Gastroesophageal sphincter (tissue), 3 donors: ENCODE results near the gene PTPN6.
A peak's percentile ranks its signal among the peaks of the same experiment; 100 is the strongest.

Experiments used
- POLR2A ChIP-seq, 2 donors: fragments of 450-650 bp; IDR thresholded peaks; one replicate each; pipeline ENCODE4 v1.6.1; 2017; ENCODE audit warnings: antibody characterized with exemption in 2 of 2, mild to moderate bottlenecking in 2 of 2, moderate library complexity in 1 of 2
- POLR2AphosphoS5 ChIP-seq: sonication (generic); formaldehyde crosslinking; IDR thresholded peaks from one replicate; pipeline ENCODE4 v1.6.1; 2017; ENCODE audit warnings: antibody characterized with exemption
- TF ChIP-seq, protein P1 (sequence below), 4 experiments: fragments of 200-600 bp in 2 of 4; fragments of 450-650 bp in 2 of 4; sonication (generic) in 1 of 4; IDR thresholded peaks; one replicate each; pipeline ENCODE4 v1.5.1; 2017 to 2019; ENCODE audit warnings: antibody characterized with exemption in 4 of 4, mild to moderate bottlenecking in 2 of 4, moderate library complexity in 2 of 4

DNA sequence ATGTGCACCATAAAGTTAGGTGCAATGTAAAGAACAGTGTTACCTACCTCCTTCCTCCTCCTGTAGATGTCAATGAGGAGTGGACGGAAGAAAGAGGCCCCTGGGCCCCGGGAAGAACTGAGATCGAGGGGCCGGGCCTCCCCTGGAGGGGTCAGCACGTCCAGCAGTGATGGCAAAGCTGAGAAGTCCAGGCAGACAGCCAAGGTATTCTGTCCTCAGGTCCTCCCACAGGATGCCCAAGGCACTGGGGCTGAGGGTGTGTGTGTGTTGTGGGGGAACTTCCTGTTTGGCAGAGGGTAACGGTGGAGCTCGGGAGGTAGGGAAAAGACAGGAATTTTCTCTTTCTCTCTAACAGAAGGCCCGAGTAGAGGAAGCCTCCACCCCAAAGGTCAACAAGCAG, 17.0 kb upstream of the PTPN6 start:
- TF ChIP-seq, protein P1, sequence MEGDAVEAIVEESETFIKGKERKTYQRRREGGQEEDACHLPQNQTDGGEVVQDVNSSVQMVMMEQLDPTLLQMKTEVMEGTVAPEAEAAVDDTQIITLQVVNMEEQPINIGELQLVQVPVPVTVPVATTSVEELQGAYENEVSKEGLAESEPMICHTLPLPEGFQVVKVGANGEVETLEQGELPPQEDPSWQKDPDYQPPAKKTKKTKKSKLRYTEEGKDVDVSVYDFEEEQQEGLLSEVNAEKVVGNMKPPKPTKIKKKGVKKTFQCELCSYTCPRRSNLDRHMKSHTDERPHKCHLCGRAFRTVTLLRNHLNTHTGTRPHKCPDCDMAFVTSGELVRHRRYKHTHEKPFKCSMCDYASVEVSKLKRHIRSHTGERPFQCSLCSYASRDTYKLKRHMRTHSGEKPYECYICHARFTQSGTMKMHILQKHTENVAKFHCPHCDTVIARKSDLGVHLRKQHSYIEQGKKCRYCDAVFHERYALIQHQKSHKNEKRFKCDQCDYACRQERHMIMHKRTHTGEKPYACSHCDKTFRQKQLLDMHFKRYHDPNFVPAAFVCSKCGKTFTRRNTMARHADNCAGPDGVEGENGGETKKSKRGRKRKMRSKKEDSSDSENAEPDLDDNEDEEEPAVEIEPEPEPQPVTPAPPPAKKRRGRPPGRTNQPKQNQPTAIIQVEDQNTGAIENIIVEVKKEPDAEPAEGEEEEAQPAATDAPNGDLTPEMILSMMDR (IDR thresholded peaks at IDR 0.05), result no peak
- no peak for TF ChIP-seq POLR2A (IDR thresholded peaks at IDR 0.05)
- TF ChIP-seq POLR2AphosphoS5, result peak; percentile 44
